ENCODE results near the gene LIM2.

The LIM2 gene

GRCh38 chr19:51338563-51339312, 49.0 kb downstream of the LIM2 start:
- DNase-seq: peak; percentile 16

GRCh38 chr19:51337861-51338562, 49.8 kb downstream of the LIM2 start:
- DNase-seq: no peak

- DNase-seq: no peak
Measured at GRCh38 chr19:51337141-51337860, 50.5 kb downstream of the LIM2 start.

- DNase-seq: no peak
Measured at GRCh38 chr19:51333836-51334460, 53.8 kb downstream of the LIM2 start.

- DNase-seq: no peak
Measured at GRCh38 chr19:51331716-51332115, 56.1 kb downstream of the LIM2 start.

GRCh38 chr19:51331193-51331592, 56.6 kb downstream of the LIM2 start:
- no peak for DNase-seq

GRCh38 chr19:51330366-51330765, 57.4 kb downstream of the LIM2 start:
- no peak for DNase-seq

All from GF-D8 (cell line).